K562 (cell line): ENCODE measurements around the gene BCL2L12.

ENCODE experiments used
- CBX2 ChIP-seq: fragments of 200-600 bp; sonication (generic); IDR thresholded peaks from one replicate; pipeline ENCODE4 v1.6.1; 2012; ENCODE audit warnings: mild to moderate bottlenecking, low read length, inconsistent platforms; ENCODE audit not compliant: insufficient read depth, poor library complexity, severe bottlenecking
- CHD2 ChIP-seq: IDR thresholded peaks from 2 replicates; pipeline ENCODE4 v1.6.1; 2011; ENCODE audit warnings: low read depth, low read length
- POLR2AphosphoS5 ChIP-seq: IDR thresholded peaks from 2 replicates; pipeline ENCODE4 v1.6.1; 2011; ENCODE audit warnings: mild to moderate bottlenecking, low read depth, low read length, moderate library complexity; ENCODE audit not compliant: control insufficient read depth, insufficient read depth
- ZNF253 ChIP-seq: fragments of 250-450 bp; sonication (Bioruptor Pico); conservative IDR thresholded peaks from 2 replicates; pipeline ENCODE4 v1.6.1; 2021; ENCODE audit warnings: mild to moderate bottlenecking
- ZNF584 ChIP-seq: fragments of 200-800 bp; sonication (Bioruptor generic); IDR thresholded peaks from 2 replicates; pipeline ENCODE4 v1.6.1; 2016; ENCODE audit warnings: low read depth, mild to moderate bottlenecking, missing genetic modification characterization, missing compliant biosample characterization
- TF ChIP-seq, protein P1 (sequence below), 2 experiments: fragments of 450-650 bp; formaldehyde crosslinking in 1 of 2; IDR thresholded peaks; 2 replicates each; pipeline versions ENCODE4 v1.4.0 to v1.6.1; 2014 to 2020; ENCODE audit warnings: mild to moderate bottlenecking in 2 of 2, borderline replicate concordance in 1 of 2, low read depth in 1 of 2

DNA sequence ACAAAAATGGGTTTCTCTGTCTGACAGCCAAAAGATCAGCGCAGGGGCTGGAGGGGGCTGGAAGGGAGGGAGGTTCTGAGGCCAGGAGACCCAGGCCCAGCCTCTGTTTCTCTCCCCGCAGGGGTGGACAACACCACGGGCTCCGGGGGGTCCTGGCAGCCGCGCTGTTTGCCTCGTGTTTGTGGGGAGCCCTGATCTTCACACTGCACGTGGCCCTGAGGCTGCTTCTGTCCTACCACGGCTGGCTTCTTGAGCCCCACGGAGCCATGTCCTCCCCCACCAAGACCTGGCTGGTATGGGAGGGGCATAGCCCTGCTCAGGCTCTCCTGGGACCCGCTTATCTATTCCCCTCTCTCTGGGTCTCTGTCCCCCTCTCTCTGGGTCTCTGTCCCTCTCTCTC is 34.8 kb downstream of the BCL2L12 start:
- no peak for TF ChIP-seq POLR2AphosphoS5
- TF ChIP-seq, protein P1, sequence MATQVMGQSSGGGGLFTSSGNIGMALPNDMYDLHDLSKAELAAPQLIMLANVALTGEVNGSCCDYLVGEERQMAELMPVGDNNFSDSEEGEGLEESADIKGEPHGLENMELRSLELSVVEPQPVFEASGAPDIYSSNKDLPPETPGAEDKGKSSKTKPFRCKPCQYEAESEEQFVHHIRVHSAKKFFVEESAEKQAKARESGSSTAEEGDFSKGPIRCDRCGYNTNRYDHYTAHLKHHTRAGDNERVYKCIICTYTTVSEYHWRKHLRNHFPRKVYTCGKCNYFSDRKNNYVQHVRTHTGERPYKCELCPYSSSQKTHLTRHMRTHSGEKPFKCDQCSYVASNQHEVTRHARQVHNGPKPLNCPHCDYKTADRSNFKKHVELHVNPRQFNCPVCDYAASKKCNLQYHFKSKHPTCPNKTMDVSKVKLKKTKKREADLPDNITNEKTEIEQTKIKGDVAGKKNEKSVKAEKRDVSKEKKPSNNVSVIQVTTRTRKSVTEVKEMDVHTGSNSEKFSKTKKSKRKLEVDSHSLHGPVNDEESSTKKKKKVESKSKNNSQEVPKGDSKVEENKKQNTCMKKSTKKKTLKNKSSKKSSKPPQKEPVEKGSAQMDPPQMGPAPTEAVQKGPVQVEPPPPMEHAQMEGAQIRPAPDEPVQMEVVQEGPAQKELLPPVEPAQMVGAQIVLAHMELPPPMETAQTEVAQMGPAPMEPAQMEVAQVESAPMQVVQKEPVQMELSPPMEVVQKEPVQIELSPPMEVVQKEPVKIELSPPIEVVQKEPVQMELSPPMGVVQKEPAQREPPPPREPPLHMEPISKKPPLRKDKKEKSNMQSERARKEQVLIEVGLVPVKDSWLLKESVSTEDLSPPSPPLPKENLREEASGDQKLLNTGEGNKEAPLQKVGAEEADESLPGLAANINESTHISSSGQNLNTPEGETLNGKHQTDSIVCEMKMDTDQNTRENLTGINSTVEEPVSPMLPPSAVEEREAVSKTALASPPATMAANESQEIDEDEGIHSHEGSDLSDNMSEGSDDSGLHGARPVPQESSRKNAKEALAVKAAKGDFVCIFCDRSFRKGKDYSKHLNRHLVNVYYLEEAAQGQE (IDR thresholded peaks at IDR 0.05; ENCODE audit: borderline replicate concordance), result no peak
- TF ChIP-seq, protein P1 (CRISPR knock-in tag; IDR thresholded peaks at IDR 0.05; ENCODE audit: low read depth), result no peak
- TF ChIP-seq CBX2, result no peak
- TF ChIP-seq ZNF584 (CRISPR knock-in tag), result no peak
- no peak for TF ChIP-seq CHD2
- no peak for TF ChIP-seq ZNF253 (CRISPR knock-in tag)
